ENCODE data around the gene DES.

The DES gene

DNA sequence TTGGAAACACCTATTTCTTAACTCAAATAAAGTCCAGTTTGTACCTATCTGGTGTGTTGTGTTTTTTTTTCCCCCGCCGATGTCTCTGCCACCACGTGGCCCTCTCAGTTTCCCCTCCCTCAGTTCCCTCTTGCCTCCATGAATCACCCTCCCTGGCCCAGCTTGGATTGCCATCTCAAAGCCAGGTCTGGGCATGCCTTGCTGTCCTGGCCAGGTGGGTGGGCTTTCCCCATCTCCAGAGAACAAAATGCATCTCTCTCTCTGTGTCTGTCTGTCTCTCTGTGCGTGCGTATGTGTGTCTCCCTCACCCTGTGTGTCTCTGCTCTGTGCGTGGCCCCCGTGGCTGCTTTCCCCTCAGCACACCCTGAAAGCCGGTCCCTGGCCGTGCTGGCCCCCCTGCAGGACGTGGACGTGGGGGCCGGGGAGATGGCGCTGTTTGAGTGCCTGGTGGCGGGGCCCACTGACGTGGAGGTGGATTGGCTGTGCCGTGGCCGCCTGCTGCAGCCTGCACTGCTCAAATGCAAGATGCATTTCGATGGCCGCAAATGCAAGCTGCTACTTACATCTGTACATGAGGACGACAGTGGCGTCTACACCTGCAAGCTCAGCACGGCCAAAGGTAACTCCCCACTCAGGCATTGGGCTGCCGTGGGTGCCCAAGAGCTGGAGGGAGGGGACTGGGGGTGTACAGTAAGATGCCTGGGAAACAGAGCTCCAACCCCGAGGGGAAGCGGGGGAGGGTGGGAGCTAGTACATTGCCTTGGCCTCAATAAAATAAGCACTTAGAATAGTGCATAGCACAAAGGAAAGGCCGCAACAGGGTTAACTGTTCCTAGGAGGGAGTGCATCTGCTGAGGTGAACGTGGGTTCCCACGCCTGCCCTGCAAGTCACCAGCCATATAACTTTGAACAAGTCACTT lies 48.9 kb downstream of the DES start:
- DNase-seq (ENCODE audit: low read depth): no peak
- no peak overlapping the region for H3K4me3 ChIP-seq (ENCODE audit: low read depth, low read length)
- TF ChIP-seq POLR2A (IDR thresholded peaks at IDR 0.05; ENCODE audit: extremely low read depth, insufficient read length) (no peak), MYC (IDR thresholded peaks at IDR 0.05; ENCODE audit: low read depth, low read length) (no peak)
- TF ChIP-seq, protein P1, sequence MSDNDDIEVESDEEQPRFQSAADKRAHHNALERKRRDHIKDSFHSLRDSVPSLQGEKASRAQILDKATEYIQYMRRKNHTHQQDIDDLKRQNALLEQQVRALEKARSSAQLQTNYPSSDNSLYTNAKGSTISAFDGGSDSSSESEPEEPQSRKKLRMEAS (IDR thresholded peaks at IDR 0.05; ENCODE audit: low read depth, low read length): no peak
- TF ChIP-seq, protein P2, sequence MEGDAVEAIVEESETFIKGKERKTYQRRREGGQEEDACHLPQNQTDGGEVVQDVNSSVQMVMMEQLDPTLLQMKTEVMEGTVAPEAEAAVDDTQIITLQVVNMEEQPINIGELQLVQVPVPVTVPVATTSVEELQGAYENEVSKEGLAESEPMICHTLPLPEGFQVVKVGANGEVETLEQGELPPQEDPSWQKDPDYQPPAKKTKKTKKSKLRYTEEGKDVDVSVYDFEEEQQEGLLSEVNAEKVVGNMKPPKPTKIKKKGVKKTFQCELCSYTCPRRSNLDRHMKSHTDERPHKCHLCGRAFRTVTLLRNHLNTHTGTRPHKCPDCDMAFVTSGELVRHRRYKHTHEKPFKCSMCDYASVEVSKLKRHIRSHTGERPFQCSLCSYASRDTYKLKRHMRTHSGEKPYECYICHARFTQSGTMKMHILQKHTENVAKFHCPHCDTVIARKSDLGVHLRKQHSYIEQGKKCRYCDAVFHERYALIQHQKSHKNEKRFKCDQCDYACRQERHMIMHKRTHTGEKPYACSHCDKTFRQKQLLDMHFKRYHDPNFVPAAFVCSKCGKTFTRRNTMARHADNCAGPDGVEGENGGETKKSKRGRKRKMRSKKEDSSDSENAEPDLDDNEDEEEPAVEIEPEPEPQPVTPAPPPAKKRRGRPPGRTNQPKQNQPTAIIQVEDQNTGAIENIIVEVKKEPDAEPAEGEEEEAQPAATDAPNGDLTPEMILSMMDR (IDR thresholded peaks at IDR 0.05; ENCODE audit: low read depth, low read length): no peak

DNA sequence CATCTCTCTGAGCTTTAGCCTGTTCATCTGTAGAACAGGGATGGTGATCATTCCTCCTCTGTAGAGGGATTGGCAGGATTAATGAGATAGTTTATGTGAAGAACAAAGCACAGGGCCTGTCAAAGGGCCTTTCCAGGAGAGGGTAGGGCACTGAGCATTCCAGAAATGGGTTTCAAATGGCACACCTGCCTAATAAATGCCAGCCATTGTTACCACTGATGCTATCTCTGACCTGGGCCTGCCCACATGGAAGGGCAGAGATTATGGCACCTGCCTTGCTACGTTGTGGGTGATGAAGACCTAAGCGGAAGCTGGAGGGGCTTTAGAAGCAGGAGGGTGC lies 49.5 kb downstream of the DES start:
- no peak for DNase-seq (ENCODE audit: low read depth)
- no peak overlapping the region for H3K4me3 ChIP-seq (ENCODE audit: low read depth, low read length)

DNA sequence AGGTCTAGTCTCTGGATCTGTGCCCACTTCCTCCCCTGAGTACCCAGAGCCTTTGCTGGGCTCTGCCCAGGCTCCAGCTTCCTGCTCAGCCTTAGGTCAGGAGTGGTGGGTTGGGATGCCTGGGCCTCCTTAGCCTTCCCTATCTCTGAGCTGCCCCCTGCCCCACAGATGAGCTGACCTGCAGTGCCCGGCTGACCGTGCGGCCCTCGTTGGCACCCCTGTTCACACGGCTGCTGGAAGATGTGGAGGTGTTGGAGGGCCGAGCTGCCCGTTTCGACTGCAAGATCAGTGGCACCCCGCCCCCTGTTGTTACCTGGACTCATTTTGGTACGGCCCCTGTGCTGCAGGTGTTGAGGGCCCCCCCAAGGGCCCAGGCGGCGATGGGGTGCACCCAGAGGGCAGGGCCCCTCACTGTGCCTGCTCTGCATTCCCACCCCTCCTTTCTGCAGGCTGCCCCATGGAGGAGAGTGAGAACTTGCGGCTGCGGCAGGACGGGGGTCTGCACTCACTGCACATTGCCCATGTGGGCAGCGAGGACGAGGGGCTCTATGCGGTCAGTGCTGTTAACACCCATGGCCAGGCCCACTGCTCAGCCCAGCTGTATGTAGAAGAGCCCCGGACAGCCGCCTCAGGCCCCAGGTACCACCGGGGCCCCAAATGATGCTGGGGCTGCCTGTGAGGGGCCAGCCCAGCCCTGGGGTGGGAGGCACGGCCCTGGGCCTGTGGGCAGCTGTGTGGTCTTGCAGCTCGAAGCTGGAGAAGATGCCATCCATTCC lies 50.4 kb downstream of the DES start:
- DNase-seq (ENCODE audit: low read depth): no peak

More for the DNA sequence above, 49.5 kb downstream of the DES start:
- no peak for TF ChIP-seq MYC (IDR thresholded peaks at IDR 0.05; ENCODE audit: low read depth, low read length)
- TF ChIP-seq, protein P2 (IDR thresholded peaks at IDR 0.05; ENCODE audit: low read depth, low read length): no peak

DNA sequence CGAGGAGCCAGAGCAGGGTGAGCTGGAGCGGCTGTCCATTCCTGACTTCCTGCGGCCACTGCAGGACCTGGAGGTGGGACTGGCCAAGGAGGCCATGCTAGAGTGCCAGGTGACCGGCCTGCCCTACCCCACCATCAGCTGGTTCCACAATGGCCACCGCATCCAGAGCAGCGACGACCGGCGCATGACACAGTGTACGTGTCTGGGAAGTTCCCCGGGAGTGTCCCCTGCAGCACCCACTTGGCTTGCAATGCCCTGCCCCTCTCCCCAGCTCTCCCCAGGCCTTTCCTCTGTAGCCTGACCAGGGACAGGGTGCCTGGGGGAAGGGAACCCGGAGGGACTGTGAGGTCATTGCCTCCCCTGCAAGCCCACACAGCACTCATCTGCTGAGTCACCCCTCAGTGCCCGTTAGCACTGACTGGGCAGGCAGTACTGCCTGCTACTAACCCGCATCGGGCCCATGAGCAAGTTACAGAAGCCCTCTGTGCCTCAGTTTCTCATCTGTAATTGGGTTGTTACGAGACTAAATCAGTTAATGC lies 51.1 kb downstream of the DES start:
- H3K4me3 ChIP-seq (ENCODE audit: low read depth, low read length): no peak overlapping the region
- TF ChIP-seq, protein P1 (IDR thresholded peaks at IDR 0.05; ENCODE audit: low read depth, low read length): no peak
- TF ChIP-seq, protein P2 (IDR thresholded peaks at IDR 0.05; ENCODE audit: low read depth, low read length): no peak
- TF ChIP-seq MYC (IDR thresholded peaks at IDR 0.05; ENCODE audit: low read depth, low read length) (no peak), POLR2A (IDR thresholded peaks at IDR 0.05; ENCODE audit: extremely low read depth, insufficient read length) (no peak)
- DNase-seq (ENCODE audit: low read depth): peak; percentile 80

More for the DNA sequence above, 50.4 kb downstream of the DES start:
- TF ChIP-seq, protein P2 (IDR thresholded peaks at IDR 0.05; ENCODE audit: low read depth, low read length): no peak
- TF ChIP-seq POLR2A (IDR thresholded peaks at IDR 0.05; ENCODE audit: extremely low read depth, insufficient read length) (no peak), MYC (IDR thresholded peaks at IDR 0.05; ENCODE audit: low read depth, low read length) (no peak)
- TF ChIP-seq, protein P1 (IDR thresholded peaks at IDR 0.05; ENCODE audit: low read depth, low read length): no peak
- no peak overlapping the region for H3K4me3 ChIP-seq (ENCODE audit: low read depth, low read length)

DNA sequence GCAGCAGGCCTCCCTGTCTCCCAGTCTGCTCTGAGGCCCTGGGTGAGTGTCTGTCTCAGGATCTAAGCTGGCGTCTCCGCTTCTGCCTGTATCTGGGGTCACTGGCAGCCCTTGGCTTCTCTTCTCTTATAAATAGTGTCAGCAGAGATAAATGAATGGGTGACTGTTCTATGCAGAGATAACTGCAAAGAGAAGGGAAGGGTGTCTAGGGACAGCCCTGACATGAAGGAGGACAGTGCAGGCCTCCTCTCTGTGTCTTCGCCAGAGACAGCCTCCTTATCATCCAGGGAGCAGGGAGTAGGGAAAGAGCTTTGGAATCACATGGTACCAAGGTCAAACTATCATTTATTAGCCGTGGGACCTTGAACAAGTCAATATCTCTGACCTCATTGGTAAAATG lies 52.3 kb downstream of the DES start:
- DNase-seq (ENCODE audit: low read depth): no peak
- TF ChIP-seq MYC (IDR thresholded peaks at IDR 0.05; ENCODE audit: low read depth, low read length) (no peak), POLR2A (IDR thresholded peaks at IDR 0.05; ENCODE audit: extremely low read depth, insufficient read length) (no peak)
- TF ChIP-seq, protein P2 (IDR thresholded peaks at IDR 0.05; ENCODE audit: low read depth, low read length): no peak
- TF ChIP-seq, protein P1 (IDR thresholded peaks at IDR 0.05; ENCODE audit: low read depth, low read length): no peak
- no peak overlapping the region for H3K4me3 ChIP-seq (ENCODE audit: low read depth, low read length)
